HepG2 (cell line): ENCODE results near the gene SLC24A4. TPM values are rescaled to one million over a fixed set of nuclear protein-coding genes. Genes with fewer than 3 reads are reported as not detected.

Experiments
- AGO1 ChIP-seq: fragments of 200-400 bp; formaldehyde crosslinking; IDR thresholded peaks from 2 replicates; pipeline ENCODE4 v1.6.1; 2017; ENCODE audit warnings: mild to moderate bottlenecking, low read depth, low read length, moderate library complexity; ENCODE audit not compliant: poor library complexity, severe bottlenecking
- CHCHD3 ChIP-seq: sonication (generic); formaldehyde crosslinking; IDR thresholded peaks from 2 replicates; pipeline ENCODE4 v1.8.0; 2022; ENCODE audit warnings: mild to moderate bottlenecking, missing genetic modification reagents, moderate library complexity
- CHD4 ChIP-seq: fragments of 200-600 bp; sonication (generic); IDR thresholded peaks from 2 replicates; pipeline ENCODE4 v1.7.0; 2017; ENCODE audit warnings: mild to moderate bottlenecking, low read length, borderline replicate concordance
- DPF2 ChIP-seq: sonication (generic); formaldehyde crosslinking; IDR thresholded peaks from 2 replicates; pipeline ENCODE4 v1.4.0; 2020; ENCODE audit warnings: mild to moderate bottlenecking, low read depth, missing genetic modification reagents, borderline replicate concordance
- FOXP1 ChIP-seq, 2 experiments: fragments of 450-650 bp in 1 of 2; IDR thresholded peaks; 2 replicates each; pipeline ENCODE4 v1.6.1; 2017 to 2018; ENCODE audit warnings: antibody characterized with exemption in 1 of 2
- GPBP1L1 ChIP-seq: sonication (generic); formaldehyde crosslinking; IDR thresholded peaks from 2 replicates; pipeline ENCODE4 v1.5.0; 2020; ENCODE audit warnings: mild to moderate bottlenecking, missing genetic modification reagents
- PAF1 ChIP-seq: IDR thresholded peaks from 2 replicates; pipeline ENCODE4 v1.6.1; 2016; ENCODE audit warnings: missing genetic modification reagents, missing compliant biosample characterization
- RFX3 ChIP-seq: IDR thresholded peaks from 2 replicates; pipeline ENCODE4 v1.6.1; 2016; ENCODE audit warnings: missing biosample characterization, missing genetic modification reagents
- RFX5 ChIP-seq: IDR thresholded peaks from 2 replicates; pipeline ENCODE4 v1.6.1; 2011; ENCODE audit warnings: low read depth, low read length, improper control_type of control experiment
- SP5 ChIP-seq: IDR thresholded peaks from 2 replicates; pipeline ENCODE4 v1.6.1; 2016; ENCODE audit warnings: low read depth, borderline replicate concordance
- ZBTB39 ChIP-seq: sonication (generic); formaldehyde crosslinking; IDR thresholded peaks from 2 replicates; pipeline ENCODE4 v1.5.0; 2020; ENCODE audit warnings: missing genetic modification reagents
- ZNF232 ChIP-seq: sonication (generic); formaldehyde crosslinking; IDR thresholded peaks from 2 replicates; pipeline ENCODE4 v1.4.0; 2020; ENCODE audit warnings: missing genetic modification reagents, borderline replicate concordance
- ZNF724P ChIP-seq: sonication (generic); formaldehyde crosslinking; IDR thresholded peaks from 2 replicates; pipeline ENCODE4 v1.8.0; 2022; ENCODE audit warnings: missing genetic modification reagents, borderline replicate concordance
- polyA plus RNA-seq, 8 experiments: library from polyadenylated mRNA; depleted of rRNA in 3 of 8; stranded (reverse) in 7 of 8; unstranded in 1 of 8; fragments of >200 nt; fragmentation: Illumina TruSeq in 4 of 8; extraction: Trizol in 4 of 8; gene quantifications; 2 replicates each; pipeline versions ENCODE4 v1.2.1 to v1.2.3, GENCODE V29; 2011 to 2016; ENCODE audit warnings: low read depth in 4 of 8, missing spikeins in 1 of 8, mixed read lengths in 1 of 8; ENCODE audit not compliant: insufficient read depth in 1 of 8
- total RNA-seq, 5 experiments: library from RNA; depleted of rRNA; stranded (reverse); fragments of >200 nt; fragmentation: Illumina TruSeq; extraction: Trizol; gene quantifications; 2 replicates each; pipeline ENCODE4 v1.2.3, GENCODE V29; 2016; ENCODE audit warnings: low read depth in 1 of 5
- TF ChIP-seq, protein P1 (sequence below): sonication (generic); formaldehyde crosslinking; IDR thresholded peaks from 2 replicates; pipeline ENCODE4 v1.5.0; 2020; ENCODE audit warnings: mild to moderate bottlenecking, missing genetic modification reagents
- TF ChIP-seq, protein P2 (sequence below), 2 experiments: sonication (generic) in 1 of 2; formaldehyde crosslinking in 1 of 2; IDR thresholded peaks; 2 replicates each; pipeline versions ENCODE4 v1.5.1 to v1.6.1; 2011 to 2020; ENCODE audit warnings: borderline replicate concordance in 1 of 2, low read depth in 1 of 2, low read length in 1 of 2, mild to moderate bottlenecking in 1 of 2, missing genetic modification reagents in 1 of 2, moderate library complexity in 1 of 2

SLC24A4 gene
- total and polyA plus RNA-seq, 2 of the 13 experiments (the other 11 are each of a cell fraction or from before 2014, with no cell fraction given) = not detected

DNA sequence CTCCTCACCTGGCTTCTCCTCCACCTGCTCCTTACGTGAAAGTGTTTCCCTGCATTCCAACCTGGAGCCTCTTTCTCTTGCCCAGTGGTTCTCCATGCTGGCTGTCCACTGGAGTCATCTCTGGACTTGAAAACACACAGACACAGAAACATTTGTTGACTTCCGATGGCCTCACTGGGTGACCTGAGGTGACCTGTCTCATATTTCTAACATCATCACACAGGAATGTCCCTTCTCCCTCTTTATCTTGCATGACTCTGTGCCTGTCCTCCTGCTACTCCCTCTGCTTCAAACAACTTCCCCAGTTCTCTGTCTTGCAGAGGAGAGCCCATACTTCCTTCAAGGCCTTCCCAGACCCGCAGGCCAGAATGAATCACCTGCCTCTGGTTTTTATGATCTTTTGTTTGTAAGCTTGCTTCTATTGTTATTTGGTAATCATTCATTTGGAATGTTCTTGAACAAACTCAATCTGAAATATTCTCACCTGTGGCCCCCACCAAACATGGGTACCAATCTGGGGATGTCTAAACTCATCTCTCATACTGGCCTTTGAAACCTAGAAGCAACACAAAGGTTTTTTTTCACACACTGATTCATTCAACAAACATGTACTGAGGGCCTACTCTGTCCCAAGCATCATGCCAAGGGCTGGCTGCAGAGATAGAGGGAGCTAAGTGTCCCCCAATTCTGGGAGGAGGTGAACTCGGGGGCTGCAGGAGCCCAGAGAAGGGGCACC, 181.0 kb downstream of the SLC24A4 start (continued):
- TF ChIP-seq, protein P1, sequence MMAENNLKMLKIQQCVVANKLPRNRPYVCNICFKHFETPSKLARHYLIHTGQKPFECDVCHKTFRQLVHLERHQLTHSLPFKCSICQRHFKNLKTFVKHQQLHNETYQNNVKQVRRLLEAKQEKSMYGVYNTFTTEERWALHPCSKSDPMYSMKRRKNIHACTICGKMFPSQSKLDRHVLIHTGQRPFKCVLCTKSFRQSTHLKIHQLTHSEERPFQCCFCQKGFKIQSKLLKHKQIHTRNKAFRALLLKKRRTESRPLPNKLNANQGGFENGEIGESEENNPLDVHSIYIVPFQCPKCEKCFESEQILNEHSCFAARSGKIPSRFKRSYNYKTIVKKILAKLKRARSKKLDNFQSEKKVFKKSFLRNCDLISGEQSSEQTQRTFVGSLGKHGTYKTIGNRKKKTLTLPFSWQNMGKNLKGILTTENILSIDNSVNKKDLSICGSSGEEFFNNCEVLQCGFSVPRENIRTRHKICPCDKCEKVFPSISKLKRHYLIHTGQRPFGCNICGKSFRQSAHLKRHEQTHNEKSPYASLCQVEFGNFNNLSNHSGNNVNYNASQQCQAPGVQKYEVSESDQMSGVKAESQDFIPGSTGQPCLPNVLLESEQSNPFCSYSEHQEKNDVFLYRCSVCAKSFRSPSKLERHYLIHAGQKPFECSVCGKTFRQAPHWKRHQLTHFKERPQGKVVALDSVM (CRISPR knock-in tag) = no peak
- TF ChIP-seq RFX5 (no peak), CHCHD3 (no peak), SP5 (CRISPR knock-in tag) (no peak), ZBTB39 (no peak), GPBP1L1 (no peak), ZNF232 (CRISPR knock-in tag) (no peak), AGO1 (no peak), FOXP1 (IDR thresholded peaks at IDR 0.05) (peak; percentile 74), FOXP1 (CRISPR knock-in tag; IDR thresholded peaks at IDR 0.05) (peak; percentile 86), RFX3 (no peak), PAF1 (no peak), CHD4 (no peak), DPF2 (no peak), ZNF724P (CRISPR knock-in tag) (no peak)
- TF ChIP-seq, protein P2, sequence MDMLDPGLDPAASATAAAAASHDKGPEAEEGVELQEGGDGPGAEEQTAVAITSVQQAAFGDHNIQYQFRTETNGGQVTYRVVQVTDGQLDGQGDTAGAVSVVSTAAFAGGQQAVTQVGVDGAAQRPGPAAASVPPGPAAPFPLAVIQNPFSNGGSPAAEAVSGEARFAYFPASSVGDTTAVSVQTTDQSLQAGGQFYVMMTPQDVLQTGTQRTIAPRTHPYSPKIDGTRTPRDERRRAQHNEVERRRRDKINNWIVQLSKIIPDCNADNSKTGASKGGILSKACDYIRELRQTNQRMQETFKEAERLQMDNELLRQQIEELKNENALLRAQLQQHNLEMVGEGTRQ (IDR thresholded peaks at IDR 0.05; ENCODE audit: low read depth, low read length) = no peak
- TF ChIP-seq, protein P2 (CRISPR knock-in tag; IDR thresholded peaks at IDR 0.05; ENCODE audit: borderline replicate concordance) = no peak
